IPS-15b (cell line): Measurements from ENCODE around the gene BICD1.

Experiments
- H3K27me3 ChIP-seq: one replicate; pipeline ENCODE4 v1.6.1; 2013; ENCODE audit warnings: low read length; ENCODE audit not compliant: control insufficient read depth, insufficient read depth
- H3K36me3 ChIP-seq: one replicate; pipeline ENCODE4 v1.6.1; 2013; ENCODE audit warnings: low read length; ENCODE audit not compliant: control insufficient read depth, insufficient read depth
- H3K4me1 ChIP-seq: one replicate; pipeline ENCODE4 v1.6.1; 2013; ENCODE audit warnings: mild to moderate bottlenecking, low read length; ENCODE audit not compliant: control insufficient read depth, insufficient read depth
- H3K4me3 ChIP-seq: one replicate; pipeline ENCODE4 v1.5.1; 2013; ENCODE audit warnings: low read depth, low read length
- H3K9ac ChIP-seq: one replicate; pipeline ENCODE4 v1.6.1; 2013; ENCODE audit warnings: low read depth, mild to moderate bottlenecking, low read length
- H3K9me3 ChIP-seq: one replicate; pipeline ENCODE4 v1.6.1; 2013; ENCODE audit warnings: mild to moderate bottlenecking, low read length; ENCODE audit not compliant: control insufficient read depth, insufficient read depth

The BICD1 gene

GRCh38 chr12:32431025-32431424 is 324.4 kb downstream of the BICD1 start:
- Histone ChIP-seq H3K27me3 (no peaks in the 10 kb centered on the region), H3K36me3 (no peaks in the 10 kb centered on the region), H3K9me3 (no peaks in the 10 kb centered on the region), H3K9ac (no peak overlapping the region), H3K4me3 (no peak overlapping the region), H3K4me1 (peaks cover 11% of the 10 kb centered on the region)
